Naive thymus-derived CD8-positive, alpha-beta T cell (primary cell): ENCODE data around the gene APOBEC4. TPM values are rescaled to one million over a fixed set of nuclear protein-coding genes. Genes with fewer than 3 reads are reported as not detected.

ENCODE experiments used
- ATAC-seq, 2 donors: fragments of 150-1000 bp; cut with Tn5 transposase in 1 of 2; sonication (Bioruptor Pico), chemical (Tn5 transposase) in 1 of 2; 1 replicate in 1 of 2; 2 replicates in 1 of 2; pipeline ENCODE4 v1.10.0; 2021; ENCODE audit warnings: mild to moderate bottlenecking in 2 of 2, moderate library complexity in 2 of 2
- POLR2A ChIA-PET: fragments of 350-600 bp; sonication (Branson Sonifier 250); formaldehyde crosslinking; loops from one replicate; lab custom pipeline; 2021; ENCODE audit warnings: antibody characterized with exemption; lab: Charles Lee
- DNase-seq, 10 donors: peaks; one replicate each; pipeline versions ENCODE4 v3.0.0 to v3.0.0-alpha.2; 2020 to 2022
- H3K27ac Mint-ChIP-seq, 10 donors: one replicate each; pipeline ENCODE4 v1.8.0; 2020 to 2022; ENCODE audit warnings: mild to moderate bottlenecking in 10 of 10, mixed read lengths in 10 of 10, moderate library complexity in 4 of 10, inconsistent platforms in 1 of 10
- H3K27me3 Mint-ChIP-seq, 5 donors: one replicate each; pipeline ENCODE4 v1.8.0; 2021 to 2022; ENCODE audit warnings: mixed read lengths in 5 of 5
- H3K36me3 Mint-ChIP-seq, 3 donors: one replicate each; pipeline ENCODE4 v1.8.0; 2020 to 2022; ENCODE audit warnings: mixed read lengths in 3 of 3, mild to moderate bottlenecking in 2 of 3, inconsistent platforms in 1 of 3
- H3K4me1 Mint-ChIP-seq, 4 donors: one replicate each; pipeline ENCODE4 v1.8.0; 2021 to 2022; ENCODE audit warnings: mixed read lengths in 4 of 4
- H3K4me3 Mint-ChIP-seq, 10 donors: one replicate each; pipeline ENCODE4 v1.8.0; 2020 to 2022; ENCODE audit warnings: mild to moderate bottlenecking in 10 of 10, mixed read lengths in 10 of 10, moderate library complexity in 6 of 10, inconsistent platforms in 1 of 10
- H3K9me3 Mint-ChIP-seq, 9 donors: one replicate each; pipeline ENCODE4 v1.8.0; 2020 to 2022; ENCODE audit warnings: mixed read lengths in 9 of 9, mild to moderate bottlenecking in 3 of 9, inconsistent platforms in 1 of 9, moderate library complexity in 1 of 9
- polyA plus RNA-seq, 3 donors: library from polyadenylated mRNA; unstranded; fragments of 300-500 nt; fragmentation: Illumina TruSeq; gene quantifications; one replicate each; pipeline ENCODE4 v1.2.3, GENCODE V29; 2021
- total RNA-seq, 8 experiments: library from RNA in 2 of 8; stranded (reverse) in 2 of 8; gene quantifications; one replicate each; pipeline ENCODE4 v1.2.3 and lab custom pipeline; 2021 to 2026

The APOBEC4 gene, protein sequence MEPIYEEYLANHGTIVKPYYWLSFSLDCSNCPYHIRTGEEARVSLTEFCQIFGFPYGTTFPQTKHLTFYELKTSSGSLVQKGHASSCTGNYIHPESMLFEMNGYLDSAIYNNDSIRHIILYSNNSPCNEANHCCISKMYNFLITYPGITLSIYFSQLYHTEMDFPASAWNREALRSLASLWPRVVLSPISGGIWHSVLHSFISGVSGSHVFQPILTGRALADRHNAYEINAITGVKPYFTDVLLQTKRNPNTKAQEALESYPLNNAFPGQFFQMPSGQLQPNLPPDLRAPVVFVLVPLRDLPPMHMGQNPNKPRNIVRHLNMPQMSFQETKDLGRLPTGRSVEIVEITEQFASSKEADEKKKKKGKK
- total RNA-seq: not detected
- not detected for polyA plus RNA-seq
- 0 reads per million in 6 experiments for total RNA-seq (lab: John Stamatoyannopoulos, UW)

DNA sequence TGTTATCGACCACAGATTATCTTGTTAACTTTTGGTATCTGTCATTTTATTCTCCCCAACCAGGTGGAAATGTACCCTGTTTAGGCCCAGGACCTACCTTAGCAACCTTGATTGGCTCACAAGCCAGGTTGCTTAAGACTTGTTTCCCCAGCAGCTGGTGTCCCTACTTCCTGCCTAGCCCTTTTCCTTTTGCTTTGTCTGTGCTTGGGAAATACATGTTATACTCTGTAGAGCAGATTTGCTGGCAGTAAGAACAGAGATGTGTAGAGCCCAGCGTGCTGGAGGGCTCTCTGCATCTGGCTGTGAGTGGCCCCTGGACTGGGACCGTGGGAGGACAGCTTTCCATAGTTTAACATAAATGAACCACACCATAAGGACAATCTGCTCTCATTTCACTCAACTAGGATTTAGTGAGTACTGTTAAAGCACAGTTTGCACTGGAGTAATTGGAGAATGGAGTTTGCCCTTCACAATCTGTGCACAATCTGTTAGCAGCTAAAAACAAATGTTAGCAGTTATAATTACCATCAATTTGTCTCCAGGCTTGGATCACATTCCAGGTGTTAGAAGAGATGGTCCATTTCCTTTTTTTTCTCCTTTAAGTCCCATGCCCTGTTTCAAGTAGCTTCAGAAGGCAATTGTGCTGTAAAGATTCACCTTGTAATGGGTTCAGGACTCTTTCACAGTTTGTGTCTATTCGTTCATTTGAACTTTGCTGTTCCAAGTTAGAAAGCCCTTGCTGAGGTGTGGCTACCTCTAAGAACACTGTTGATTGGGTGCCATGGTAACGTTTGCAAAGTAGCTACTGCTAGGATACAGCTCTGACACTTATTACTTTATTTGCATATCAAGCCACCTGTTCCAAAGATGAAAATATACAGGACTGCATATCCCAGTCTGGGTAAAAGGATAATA lies at the start of gene APOBEC4:
Gene APOBEC4 (minus strand): TSS at position 770 of the 915 bp plus-strand sequence. CDS start 4,535 bp downstream, outside the sequence.
- H3K4me3 Mint-ChIP-seq: peak within 1 kb of the TSS in 4 of 10 donors; percentile 13 to 43 (median 34)
- H3K27ac Mint-ChIP-seq: peak within 1 kb of the TSS; percentile 41 to 86 (median 73)
- POLR2A ChIA-PET: interaction anchor here (0.7 to 1.4 kb wide), 2 partner anchors 17 to 263 kb away, joined by 3 read pairs; partner anchors contain the start of gene ARPC5
- no peaks in the 10 kb centered on the region for H3K27me3 Mint-ChIP-seq
- DNase-seq (peak in 1 of 10 donors; percentile 13), ATAC-seq (peak; percentile 41 to 46)
- peaks cover 12 to 36% (median 32%) of the 10 kb centered on the region in 4 donors for H3K4me1 Mint-ChIP-seq
- H3K9me3 Mint-ChIP-seq: no peaks in the 10 kb centered on the region
- no peaks in the 10 kb centered on the region for H3K36me3 Mint-ChIP-seq

DNA sequence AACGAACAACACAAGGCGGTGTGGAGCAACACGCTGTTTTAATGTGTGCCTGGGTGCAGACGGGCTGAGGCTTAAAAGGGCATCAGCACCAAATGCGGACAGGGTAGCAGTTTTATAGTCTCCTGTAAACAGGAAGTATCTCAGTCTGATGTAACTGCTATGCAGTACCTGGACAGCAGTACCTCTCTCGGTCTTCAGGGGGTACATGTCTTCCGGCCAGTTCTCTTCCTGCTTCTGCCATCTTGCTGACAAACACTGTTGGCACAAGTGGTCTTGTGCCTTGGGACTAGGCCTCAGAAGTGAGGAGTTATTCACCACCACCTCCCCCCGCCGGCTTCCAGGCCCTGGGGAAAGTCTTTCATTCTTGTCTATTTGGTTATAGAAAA lies 49.7 kb upstream of the APOBEC4 start:
- no peak overlapping the region for H3K4me3 Mint-ChIP-seq
- H3K27ac Mint-ChIP-seq: no peak overlapping the region
- ATAC-seq: no peak
- H3K36me3 Mint-ChIP-seq: peaks cover 0 to 5% (median 0%) of the 10 kb centered on the region in 3 donors
- H3K9me3 Mint-ChIP-seq: no peaks in the 10 kb centered on the region
- H3K4me1 Mint-ChIP-seq: peaks cover 10 to 12% (median 11%) of the 10 kb centered on the region in 4 donors
- no peaks in the 10 kb centered on the region for H3K27me3 Mint-ChIP-seq
- POLR2A ChIA-PET: no interaction called here
- no peak for DNase-seq

DNA sequence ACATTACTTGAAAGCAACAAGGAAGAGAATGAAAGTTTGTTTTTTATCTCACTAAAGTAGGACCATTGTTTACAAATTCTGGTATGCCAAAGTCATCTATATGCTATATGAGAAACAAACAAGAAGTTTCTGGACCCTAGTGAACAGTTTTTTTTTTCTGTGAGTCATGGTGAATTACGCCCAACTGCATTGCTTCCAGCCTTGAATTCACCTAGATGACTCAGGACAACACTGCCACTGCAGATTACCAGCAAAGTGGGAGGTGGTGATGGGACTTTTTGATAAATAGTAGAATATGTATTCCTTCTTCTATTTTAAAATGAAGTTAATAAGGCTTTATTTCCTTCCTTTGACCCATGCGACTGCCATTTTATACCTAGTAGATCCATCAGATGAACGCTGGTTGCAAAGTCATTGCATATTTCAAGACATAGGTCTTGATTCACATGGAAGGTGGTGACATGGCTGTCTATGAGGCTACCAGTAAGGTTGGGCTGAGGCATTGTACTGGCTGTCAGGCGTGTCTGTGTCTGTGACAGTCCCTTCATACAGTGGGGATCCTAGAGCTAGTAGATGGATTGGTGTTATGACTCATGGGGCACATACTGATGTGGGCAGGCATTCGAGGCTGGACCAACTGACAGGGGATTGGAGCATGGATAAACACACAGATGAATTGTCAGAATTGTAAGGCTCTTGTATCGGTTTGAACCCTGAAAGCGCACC lies 49.1 kb upstream of the APOBEC4 start:
- H3K4me1 Mint-ChIP-seq: peaks cover 11 to 13% (median 12%) of the 10 kb centered on the region in 4 donors
- ATAC-seq (no peak), DNase-seq (no peak)
- peaks cover 0 to 5% (median 0%) of the 10 kb centered on the region in 3 donors for H3K36me3 Mint-ChIP-seq
- H3K4me3 Mint-ChIP-seq: no peak overlapping the region
- POLR2A ChIA-PET: no interaction called here
- H3K9me3 Mint-ChIP-seq: no peaks in the 10 kb centered on the region
- no peak overlapping the region for H3K27ac Mint-ChIP-seq
- no peaks in the 10 kb centered on the region for H3K27me3 Mint-ChIP-seq

DNA sequence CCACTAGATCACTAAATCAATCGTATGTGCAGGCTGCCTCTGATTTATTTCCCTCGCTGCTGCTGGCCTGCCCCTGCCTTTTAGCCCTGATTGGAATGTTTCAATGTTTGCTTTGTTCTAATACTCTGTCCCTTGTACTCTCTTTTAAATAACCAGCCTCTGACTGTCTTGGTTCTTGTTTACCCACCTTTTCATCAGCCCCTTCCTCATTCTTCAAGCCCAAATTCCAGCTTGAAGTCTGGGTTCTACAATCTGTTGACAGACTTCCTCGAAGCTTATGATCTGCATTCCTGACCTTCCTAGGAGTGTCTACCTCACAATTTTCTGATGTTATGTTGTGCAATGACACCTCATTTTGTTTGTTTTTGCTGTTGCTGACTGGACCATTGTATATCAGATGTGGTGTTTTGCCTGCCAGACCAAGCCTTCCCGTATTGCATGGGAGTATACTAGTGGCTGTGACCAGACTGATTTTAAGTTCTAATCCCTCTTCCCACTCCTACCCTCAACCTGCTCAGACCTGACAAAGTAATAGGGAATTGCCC lies 46.6 kb upstream of the APOBEC4 start:
- H3K27ac Mint-ChIP-seq: no peak overlapping the region

DNA sequence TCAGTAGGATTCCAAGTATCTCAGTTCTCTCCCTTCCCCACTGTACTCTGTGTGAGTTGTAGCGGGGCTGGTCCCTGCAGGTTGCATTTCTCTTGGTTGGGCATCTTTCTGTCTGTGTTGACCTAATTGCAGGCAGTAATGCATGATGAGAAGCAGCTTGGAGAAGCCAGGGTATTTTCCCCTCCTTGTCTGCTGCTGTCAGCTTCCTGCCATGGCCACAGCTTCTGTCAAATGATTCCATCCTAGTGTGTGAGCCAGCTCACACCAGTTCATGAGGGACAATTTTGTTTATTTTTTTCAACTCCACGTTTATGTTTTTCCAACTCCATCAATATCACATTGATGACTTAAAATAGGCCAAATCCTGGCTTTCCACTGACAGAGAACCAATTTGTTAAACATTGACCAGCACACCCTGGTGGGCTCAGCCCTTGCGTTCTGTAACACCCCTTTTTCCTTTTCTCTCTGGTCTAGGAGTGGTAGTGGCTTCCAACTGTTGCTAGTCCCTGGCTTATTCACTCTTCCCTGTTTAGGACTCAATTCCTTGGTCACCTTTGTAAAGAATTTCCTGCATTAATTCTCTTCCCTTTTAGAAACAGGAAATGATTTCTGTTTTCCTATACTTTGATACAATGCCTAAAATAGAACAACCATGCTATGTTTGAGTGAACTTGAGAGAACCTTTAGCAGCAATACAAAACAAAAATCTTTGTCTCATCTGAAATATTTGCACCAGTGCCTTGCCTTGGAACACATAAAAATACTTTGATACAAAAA lies 44.9 kb upstream of the APOBEC4 start:
- peak overlapping the region in 1 of 10 donors; percentile 18 for H3K27ac Mint-ChIP-seq
- peaks cover 0 to 5% (median 0%) of the 10 kb centered on the region in 3 donors for H3K36me3 Mint-ChIP-seq
- ATAC-seq (peak in 1 of 2 donors; percentile 50), DNase-seq (no peak)
- H3K9me3 Mint-ChIP-seq: no peaks in the 10 kb centered on the region
- peak overlapping the region in 2 of 10 donors; percentile 6 to 10 for H3K4me3 Mint-ChIP-seq
- peaks cover 11 to 13% (median 12%) of the 10 kb centered on the region in 4 donors for H3K4me1 Mint-ChIP-seq
- no peaks in the 10 kb centered on the region for H3K27me3 Mint-ChIP-seq
- POLR2A ChIA-PET: no interaction called here

More for the DNA sequence above, 46.6 kb upstream of the APOBEC4 start:
- no peaks in the 10 kb centered on the region for H3K9me3 Mint-ChIP-seq
- no peaks in the 10 kb centered on the region for H3K27me3 Mint-ChIP-seq
- no peak for DNase-seq
- ATAC-seq: no peak
- H3K4me1 Mint-ChIP-seq: peaks cover 11 to 13% (median 12%) of the 10 kb centered on the region in 4 donors
- H3K4me3 Mint-ChIP-seq: no peak overlapping the region
- POLR2A ChIA-PET: no interaction called here
- H3K36me3 Mint-ChIP-seq: peaks cover 0 to 5% (median 0%) of the 10 kb centered on the region in 3 donors

DNA sequence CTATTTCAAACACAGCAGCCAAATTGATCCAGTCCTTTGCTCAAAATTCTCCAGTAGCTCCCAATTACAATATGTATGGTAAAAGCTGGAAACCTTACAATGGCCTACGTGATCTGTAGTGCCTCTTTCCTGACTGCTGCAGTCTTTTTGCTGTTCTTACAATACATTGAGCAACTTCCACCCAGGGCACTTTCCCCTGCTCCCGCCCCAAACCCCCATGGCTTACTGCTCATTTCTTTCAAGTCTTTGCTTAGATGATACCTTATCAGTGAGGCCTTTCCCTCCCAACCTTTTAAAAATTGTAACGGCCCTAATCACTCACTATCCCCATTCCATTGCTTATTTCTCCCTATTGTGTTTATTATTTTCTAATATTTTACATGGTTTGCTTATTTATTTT lies 43.9 kb upstream of the APOBEC4 start:
- POLR2A ChIA-PET: no interaction called here
- ATAC-seq (no peak), DNase-seq (no peak)
- H3K4me1 Mint-ChIP-seq: peaks cover 11 to 13% (median 12%) of the 10 kb centered on the region in 4 donors
- no peaks in the 10 kb centered on the region for H3K9me3 Mint-ChIP-seq
- H3K27ac Mint-ChIP-seq: no peak overlapping the region
- H3K4me3 Mint-ChIP-seq: no peak overlapping the region
- H3K36me3 Mint-ChIP-seq: peaks cover 0 to 5% (median 0%) of the 10 kb centered on the region in 3 donors
- H3K27me3 Mint-ChIP-seq: no peaks in the 10 kb centered on the region

DNA sequence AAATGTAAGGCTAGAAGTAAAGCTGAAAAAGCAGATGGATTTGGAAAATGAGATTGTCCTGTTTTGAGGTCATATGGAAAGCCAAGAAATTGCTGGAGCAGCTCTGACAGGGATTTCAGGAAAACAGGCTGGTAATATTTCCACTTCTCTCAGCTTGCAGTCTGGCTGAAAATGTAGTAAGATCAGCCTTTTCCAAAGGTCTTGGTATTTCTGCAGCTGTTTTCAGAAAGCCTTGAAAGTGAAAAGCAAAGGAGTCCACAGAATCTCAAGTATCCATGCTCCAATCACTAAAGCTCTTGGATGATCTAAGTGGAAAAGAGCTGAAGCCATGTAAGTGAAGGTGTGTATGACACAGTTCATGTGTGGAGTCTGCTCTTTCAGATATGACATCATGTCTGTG lies 41.6 kb upstream of the APOBEC4 start:
- peaks cover 11 to 13% (median 11%) of the 10 kb centered on the region in 4 donors for H3K4me1 Mint-ChIP-seq
- POLR2A ChIA-PET: no interaction called here
- H3K9me3 Mint-ChIP-seq: no peaks in the 10 kb centered on the region
- no peak overlapping the region for H3K27ac Mint-ChIP-seq
- DNase-seq: no peak
- peaks cover 0 to 2% (median 0%) of the 10 kb centered on the region in 3 donors for H3K36me3 Mint-ChIP-seq
- H3K27me3 Mint-ChIP-seq: no peaks in the 10 kb centered on the region
- ATAC-seq: no peak
- no peak overlapping the region for H3K4me3 Mint-ChIP-seq

DNA sequence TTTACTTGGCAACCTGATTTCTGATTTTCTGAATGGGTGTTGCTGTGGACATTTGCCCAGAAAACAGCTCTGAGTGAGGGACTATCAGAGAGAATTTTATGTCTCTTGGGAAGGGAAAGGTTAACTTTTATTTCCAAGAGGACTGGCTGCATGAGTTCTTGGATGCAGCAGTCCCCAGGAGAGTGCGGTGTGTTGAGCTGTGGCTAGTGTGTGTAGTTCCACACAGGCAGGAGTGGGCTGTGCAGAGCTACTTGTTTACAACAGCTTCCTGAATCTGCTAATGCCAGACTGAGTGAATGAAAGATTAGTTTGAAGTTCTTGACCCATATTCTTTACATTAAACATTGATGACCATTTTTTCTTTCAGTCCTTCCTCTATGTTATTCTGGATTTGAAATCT lies 41.0 kb upstream of the APOBEC4 start:
- ATAC-seq (no peak), DNase-seq (no peak)
- Mint-ChIP-seq H3K4me3 (no peak overlapping the region), H3K4me1 (peaks cover 8 to 13% (median 11%) of the 10 kb centered on the region in 4 donors), H3K9me3 (no peaks in the 10 kb centered on the region), H3K27me3 (no peaks in the 10 kb centered on the region), H3K36me3 (peaks cover 0 to 2% (median 0%) of the 10 kb centered on the region in 3 donors), H3K27ac (no peak overlapping the region)
- POLR2A ChIA-PET: no interaction called here

DNA sequence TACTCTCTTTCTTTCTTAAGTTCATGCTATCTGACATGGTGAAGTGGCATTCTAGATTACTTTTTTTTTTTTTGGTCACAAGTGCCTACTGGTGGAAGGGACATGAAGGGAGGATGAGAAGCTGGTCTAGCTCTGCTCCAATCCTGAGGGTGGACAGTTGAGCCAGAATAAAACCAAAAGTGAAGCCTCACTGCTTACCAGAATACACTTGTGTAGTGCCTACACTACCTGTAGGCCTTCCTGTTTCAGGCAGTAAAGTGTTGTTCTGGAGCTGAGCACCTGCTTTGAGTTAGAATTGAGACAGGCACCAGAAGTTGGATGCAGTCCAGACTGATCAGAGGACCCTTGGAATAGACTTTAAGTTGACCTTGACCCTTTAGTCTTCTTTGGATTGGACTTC lies 40.4 kb upstream of the APOBEC4 start:
- POLR2A ChIA-PET: no interaction called here
- Mint-ChIP-seq H3K9me3 (no peaks in the 10 kb centered on the region), H3K4me3 (no peak overlapping the region), H3K36me3 (no peaks in the 10 kb centered on the region), H3K27me3 (no peaks in the 10 kb centered on the region), H3K4me1 (peaks cover 6 to 9% (median 8%) of the 10 kb centered on the region in 4 donors), H3K27ac (no peak overlapping the region)
- no peak for ATAC-seq
- no peak for DNase-seq

DNA sequence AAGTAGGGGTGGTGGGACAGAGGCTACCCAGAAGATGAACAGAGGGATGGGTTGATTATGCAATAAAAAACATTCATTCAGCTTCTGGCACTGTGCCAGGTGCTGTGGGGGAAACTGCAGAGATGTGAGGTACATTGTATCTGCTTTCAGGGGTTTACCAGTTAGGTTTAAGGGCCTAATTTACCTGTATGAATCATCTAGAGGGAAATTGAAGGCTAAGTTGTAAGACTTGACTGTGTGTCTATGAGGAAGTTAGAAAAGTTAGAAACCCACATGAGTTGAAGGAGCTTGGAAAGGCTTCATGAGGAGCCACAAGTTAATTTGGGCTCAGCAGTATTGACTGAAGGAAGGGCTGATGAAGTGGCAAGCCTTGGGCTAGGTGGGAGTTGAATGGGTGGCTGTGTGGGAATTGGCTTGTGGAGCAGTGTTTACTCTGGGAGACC lies 36.7 kb upstream of the APOBEC4 start:
- ATAC-seq: no peak
- H3K36me3 Mint-ChIP-seq: no peaks in the 10 kb centered on the region
- POLR2A ChIA-PET: no interaction called here
- H3K9me3 Mint-ChIP-seq: no peaks in the 10 kb centered on the region
- H3K4me3 Mint-ChIP-seq: no peak overlapping the region
- H3K4me1 Mint-ChIP-seq: no peaks in the 10 kb centered on the region
- H3K27ac Mint-ChIP-seq: no peak overlapping the region
- no peak for DNase-seq
- peaks cover 0 to 3% (median 0%) of the 10 kb centered on the region in 5 donors for H3K27me3 Mint-ChIP-seq

DNA sequence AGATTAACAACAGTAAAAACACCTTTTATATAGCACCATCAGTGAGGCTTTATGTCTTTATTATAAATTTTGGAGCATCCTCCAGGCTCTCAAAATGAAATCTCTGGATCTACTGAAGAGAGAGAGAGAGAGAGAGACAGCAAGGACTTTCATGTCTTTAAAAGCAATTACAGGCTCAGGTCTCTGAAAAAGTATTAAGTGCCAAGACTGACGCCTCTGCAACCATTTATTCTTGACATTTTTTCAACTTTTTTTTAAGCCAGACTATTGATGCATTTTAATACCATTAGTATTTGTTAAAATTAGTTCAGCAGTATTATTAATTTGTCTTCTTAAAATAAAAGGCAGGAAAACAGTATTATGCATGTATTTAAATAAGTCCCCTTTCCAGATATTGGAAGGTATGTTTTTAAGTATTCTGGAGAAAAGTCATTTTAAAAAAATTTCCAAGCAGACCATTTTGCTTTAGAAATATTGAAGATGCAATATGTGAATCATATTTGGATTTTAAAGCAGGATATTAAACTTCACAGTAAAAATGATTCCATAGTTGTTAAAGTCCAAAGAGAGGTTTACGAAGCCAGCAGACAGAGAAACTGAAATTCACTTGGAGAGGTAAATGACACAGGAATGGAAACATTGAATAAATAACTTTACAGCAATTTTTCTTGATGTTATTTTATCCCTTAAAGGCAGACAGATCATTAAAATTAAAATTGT lies 35.4 kb upstream of the APOBEC4 start:
- Mint-ChIP-seq H3K4me3 (no peak overlapping the region), H3K27me3 (peaks cover 0 to 7% (median 0%) of the 10 kb centered on the region in 5 donors), H3K36me3 (no peaks in the 10 kb centered on the region), H3K27ac (no peak overlapping the region), H3K4me1 (peaks cover 0 to 3% (median 0%) of the 10 kb centered on the region in 4 donors), H3K9me3 (no peaks in the 10 kb centered on the region)
- POLR2A ChIA-PET: no interaction called here
- no peak for DNase-seq
- no peak for ATAC-seq
